NCI-H2107 treated with DMSO at 0.1 percent for 48 hours (cell line): ENCODE data around the gene ABCG1.
A peak's percentile ranks its signal among the peaks of the same experiment; 100 is the strongest.
"Not testable (repeated sequence)": the region's sequence is repeated elsewhere in the genome, so short reads cannot be mapped to it uniquely, and the experiment has no call there.

ENCODE experiments used
- DNase-seq: peaks from one replicate; lab custom pipeline; 2025; ENCODE audit not compliant: unreplicated experiment; lab: John Stamatoyannopoulos, UW

The ABCG1 gene

DNA sequence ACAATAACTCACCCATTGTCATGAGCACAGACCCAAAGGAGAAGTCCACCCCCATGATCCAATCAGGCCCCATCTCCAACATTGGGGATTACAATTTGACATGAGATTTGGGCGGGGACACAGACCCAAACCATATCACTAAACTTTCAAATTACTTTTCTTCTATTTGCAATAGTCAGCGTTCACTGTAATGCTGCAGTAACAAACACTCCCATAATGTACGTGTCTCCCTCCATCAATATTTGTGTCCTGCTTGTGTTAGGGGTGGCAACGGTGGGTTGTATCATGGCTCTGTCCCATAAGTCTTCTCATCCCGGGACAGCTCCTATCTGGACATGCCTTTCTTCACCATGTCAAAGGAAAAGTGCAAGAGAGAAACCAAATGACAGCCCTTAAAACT is 70.0 kb downstream of the ABCG1 start:
- no peak for DNase-seq

DNA sequence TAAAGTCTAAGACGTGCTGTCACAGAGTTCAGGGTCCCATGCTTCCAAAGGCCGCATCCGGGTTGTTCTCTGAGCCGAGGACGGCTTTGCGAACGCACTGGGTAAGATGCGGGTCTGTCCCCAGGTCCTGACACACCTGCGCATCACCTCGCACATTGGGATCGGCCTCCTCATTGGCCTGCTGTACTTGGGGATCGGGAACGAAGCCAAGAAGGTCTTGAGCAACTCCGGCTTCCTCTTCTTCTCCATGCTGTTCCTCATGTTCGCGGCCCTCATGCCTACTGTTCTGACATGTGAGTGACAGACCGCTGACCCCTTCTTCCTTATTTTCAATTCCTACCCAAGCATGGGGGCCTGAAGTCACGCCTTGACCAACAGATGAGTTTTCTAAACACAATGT is 71.0 kb downstream of the ABCG1 start:
- DNase-seq = no peak

GRCh38 chr21:42290505-42290904 is 71.6 kb downstream of the ABCG1 start:
- no peak for DNase-seq

DNA sequence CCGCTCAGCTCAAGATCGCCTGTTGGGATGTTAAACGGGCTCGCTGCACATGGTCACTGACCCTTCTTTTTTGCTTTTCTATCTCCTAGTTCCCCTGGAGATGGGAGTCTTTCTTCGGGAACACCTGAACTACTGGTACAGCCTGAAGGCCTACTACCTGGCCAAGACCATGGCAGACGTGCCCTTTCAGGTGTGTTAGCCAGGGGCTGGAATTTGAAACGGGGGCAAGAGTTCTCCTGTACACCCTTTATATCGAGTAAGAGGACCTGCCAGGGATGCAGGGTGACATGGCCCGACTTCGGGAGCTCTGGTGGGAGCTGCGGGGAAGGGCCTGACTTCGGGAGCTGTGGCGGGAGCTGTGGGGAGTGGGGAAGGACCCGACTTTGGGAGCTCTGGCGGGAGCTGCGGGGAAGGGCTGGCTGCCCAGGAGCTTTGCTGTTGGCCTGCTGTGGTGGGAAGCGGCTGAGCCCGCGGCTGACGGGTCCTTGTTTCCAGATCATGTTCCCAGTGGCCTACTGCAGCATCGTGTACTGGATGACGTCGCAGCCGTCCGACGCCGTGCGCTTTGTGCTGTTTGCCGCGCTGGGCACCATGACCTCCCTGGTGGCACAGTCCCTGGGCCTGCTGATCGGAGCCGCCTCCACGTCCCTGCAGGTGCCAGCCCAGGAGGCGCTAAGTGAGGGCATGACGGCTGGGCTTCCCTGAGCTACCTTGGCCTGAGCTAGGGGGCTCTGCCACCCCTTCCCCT is 72.2 kb downstream of the ABCG1 start:
- DNase-seq = no peak

DNA sequence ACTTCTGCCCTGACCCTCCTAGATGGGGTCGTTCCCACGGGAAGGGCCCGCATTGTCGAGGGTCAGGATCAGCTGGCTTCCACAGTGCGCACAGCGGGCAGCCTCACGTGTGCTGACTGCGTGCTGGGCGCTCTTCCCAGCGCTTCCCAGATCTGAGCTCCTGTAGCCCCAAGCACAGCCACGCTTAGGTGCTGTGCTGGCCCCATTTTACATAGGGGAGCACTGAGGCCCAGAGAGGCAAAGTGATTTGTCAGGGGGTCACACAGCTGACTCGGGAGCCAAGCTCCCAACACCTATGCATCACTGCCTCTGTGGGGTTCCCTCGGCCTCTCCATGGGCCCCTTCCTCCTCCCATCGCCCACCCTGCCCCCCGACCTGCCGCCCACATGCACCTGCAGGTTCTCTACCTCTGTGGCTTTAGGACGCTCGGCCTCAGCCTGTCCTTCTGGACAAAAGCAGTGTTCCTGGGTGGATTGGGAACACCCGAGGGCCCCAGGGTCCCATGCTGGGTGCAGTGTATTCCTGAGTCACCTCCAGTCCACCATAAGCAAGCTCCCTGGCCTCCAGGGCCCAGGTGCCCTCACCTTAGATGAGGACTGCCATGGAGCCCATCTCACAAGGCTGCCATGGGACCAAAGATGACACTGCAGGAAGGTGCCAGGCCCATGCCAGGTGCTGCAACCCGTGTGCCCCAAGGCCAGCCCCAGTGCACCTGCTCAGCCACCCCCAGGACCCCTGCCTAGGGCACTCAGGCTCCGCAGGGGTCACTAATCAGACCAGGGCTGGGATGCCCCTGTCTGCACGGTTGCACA is 73.0 kb downstream of the ABCG1 start:
- no peak for DNase-seq

- DNase-seq = not testable (repeated sequence)
Observed at GRCh38 chr21:42292563-42293142, 73.7 kb downstream of the ABCG1 start.

GRCh38 chr21:42293649-42294272 is 74.8 kb downstream of the ABCG1 start:
- DNase-seq = no peak

GRCh38 chr21:42294273-42294880 is 75.4 kb downstream of the ABCG1 start:
- DNase-seq = no peak

DNA sequence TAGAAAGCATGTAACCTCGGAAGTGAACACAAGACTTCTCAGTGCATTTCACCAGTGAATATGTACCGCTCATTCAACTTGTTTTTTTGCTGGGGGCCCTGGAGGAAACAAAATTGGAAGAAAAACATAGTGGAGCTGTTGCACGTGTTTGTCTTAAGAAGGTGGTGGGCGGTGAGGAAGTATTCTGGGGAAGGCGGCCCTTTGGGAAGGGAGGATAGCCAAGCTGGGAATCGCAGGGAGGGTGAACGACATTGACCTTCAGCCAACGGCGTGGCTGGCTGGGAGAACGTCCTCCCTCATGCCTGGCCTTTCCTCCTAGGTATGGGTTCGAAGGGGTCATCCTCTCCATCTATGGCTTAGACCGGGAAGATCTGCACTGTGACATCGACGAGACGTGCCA is 76.9 kb downstream of the ABCG1 start:
- DNase-seq = no peak

DNA sequence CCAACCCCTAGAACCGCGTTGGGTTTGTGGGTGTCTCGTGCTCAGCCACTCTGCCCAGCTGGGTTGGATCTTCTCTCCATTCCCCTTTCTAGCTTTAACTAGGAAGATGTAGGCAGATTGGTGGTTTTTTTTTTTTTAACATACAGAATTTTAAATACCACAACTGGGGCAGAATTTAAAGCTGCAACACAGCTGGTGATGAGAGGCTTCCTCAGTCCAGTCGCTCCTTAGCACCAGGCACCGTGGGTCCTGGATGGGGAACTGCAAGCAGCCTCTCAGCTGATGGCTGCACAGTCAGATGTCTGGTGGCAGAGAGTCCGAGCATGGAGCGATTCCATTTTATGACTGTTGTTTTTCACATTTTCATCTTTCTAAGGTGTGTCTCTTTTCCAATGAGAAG is 77.6 kb downstream of the ABCG1 start:
- no peak for DNase-seq

GRCh38 chr21:42297377-42297776 is 78.4 kb downstream of the ABCG1 start:
- no peak for DNase-seq

DNA sequence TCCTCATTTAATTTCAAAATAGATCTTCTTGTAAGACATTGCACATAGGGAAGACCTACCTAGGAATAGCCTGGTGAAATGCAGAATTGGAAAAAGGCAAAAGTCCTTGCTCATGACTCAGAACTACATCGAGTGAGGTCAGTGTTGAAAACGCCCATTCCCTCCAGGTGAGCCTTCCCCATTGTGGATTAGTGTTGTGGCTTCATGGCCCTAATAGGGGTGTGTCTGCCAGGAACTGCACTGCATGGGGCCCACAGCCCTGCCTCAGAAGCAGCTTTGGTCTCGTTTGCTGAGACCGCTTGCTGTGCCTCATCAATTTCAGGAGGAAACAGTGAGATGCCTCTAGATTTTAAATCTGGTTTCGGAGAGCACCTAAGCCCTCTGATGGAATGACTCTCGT is 79.3 kb downstream of the ABCG1 start:
- no peak for DNase-seq

- DNase-seq = no peak
Observed at GRCh38 chr21:42298657-42299056, 79.7 kb downstream of the ABCG1 start.

DNA sequence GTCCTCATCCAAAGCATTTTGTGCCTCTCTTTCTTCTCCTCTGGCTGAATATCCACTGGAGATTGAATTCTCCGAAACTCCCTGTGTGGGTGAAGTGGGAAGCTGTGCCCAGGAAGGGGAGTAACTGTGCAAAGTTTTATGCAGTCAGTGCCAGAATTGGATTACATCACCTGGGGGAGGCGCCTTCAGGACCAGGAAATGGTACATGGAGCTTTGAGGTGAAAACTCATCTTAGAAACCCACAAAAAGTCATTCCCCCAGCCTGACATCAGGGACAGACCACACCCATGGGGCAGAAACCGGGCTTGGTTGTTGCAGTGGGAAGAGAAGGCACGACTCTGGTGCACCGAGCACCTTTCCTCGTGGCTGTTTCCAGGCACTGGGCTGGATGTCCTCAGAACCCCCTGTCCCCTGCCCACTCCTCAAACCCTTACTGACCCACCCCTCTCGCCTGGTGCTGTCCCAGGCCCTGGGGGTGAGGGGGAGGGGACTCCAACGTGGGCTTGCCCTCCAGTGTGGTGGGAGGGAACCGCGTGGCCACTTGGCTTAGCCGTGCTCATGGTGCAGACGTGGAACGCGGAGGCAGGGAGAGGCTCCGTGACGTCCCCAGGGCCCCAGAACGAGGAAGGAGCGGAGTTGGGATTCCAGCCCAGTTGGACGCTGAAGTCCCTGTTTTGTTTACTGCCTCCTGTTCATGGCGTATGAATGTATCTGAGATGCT is 80.5 kb downstream of the ABCG1 start:
- no peak for DNase-seq

- DNase-seq = peak; percentile 31
Observed at GRCh38 chr21:42300045-42300583, 81.2 kb downstream of the ABCG1 start.

DNA sequence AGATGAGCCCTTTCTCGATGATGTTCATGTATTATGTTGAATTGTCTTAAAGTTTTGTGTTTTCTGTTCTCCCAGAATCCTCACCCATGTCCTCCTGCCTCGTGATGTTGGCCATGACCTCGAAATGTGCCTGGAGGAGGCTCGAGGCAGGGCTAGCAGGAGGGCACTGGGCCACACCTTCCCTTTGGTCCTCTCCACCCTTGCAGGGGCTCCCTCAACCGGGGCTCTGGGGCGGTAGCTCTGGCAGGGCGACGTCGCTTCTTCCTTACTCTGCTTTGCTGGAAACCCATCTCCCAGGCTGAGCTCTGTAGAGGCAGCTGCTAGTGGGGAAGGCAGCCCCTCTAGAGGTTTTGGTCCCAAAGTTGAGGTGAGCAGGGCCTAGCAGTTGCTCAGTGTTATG is 82.0 kb downstream of the ABCG1 start:
- no peak for DNase-seq

DNA sequence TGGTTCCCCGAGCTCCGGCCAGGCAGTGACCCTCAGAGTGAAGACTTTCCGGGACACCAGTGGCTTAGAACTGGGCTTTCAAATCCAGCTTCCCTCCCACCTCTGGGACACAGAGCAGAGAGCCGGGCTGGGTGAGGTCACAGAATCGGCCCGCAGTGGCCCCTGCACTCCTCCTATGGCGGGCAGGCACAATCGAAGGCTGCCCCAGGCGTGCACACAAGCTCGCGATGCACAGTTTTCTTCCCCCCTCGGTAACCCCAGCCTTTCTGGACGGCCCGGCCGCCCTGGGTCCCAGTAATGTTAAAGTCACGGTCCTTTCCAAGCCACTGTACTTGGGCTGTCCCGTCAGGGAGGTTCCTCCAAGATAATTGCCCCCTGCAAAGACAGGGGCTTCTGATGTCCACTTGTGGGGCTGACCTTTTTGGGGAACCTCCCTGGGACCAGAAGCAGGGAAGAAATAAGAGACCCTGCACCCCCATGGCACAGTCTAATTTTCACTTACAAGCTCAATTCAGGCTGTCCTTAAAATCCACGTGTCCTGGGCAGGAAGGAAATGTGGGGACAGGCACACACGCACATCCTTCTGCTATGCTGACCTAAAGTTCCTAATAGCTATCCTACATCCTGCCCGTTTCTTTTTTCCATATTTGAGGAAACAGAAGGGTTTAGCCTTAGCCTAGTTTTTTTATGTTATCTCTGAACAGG is 82.6 kb downstream of the ABCG1 start:
- no peak for DNase-seq

- peak; percentile 40 for DNase-seq
Observed at GRCh38 chr21:42302076-42302650, 83.2 kb downstream of the ABCG1 start.

- DNase-seq = no peak
Observed at GRCh38 chr21:42302794-42303193, 83.9 kb downstream of the ABCG1 start.
